ENCODE data around the gene MRPL10.

DNA sequence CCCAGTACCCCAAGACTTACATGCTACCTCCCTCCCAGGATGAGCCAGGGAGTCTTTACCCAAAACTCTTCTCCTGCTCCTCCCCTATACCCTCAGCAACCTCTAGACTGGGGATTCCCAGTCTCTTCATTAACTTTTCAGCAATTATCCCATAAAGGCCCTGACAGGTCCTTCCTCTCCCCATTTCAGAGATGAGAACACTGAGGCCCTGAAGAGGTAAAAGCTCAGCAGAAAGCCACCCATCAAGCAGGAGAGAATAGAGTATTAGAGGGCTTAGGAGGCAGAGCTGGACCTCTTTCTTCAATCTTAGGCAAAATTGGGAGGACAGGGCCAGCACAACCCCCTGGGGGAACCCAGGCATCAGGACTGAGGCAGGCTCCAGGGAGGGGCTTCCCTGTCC, 25.5 kb upstream of the MRPL10 start:
- TF ChIP-seq POLR2AphosphoS5 (IDR thresholded peaks at IDR 0.05; ENCODE audit: low read depth, low read length) (no peak), SIN3A (IDR thresholded peaks at IDR 0.05; ENCODE audit: low read depth) (no peak), POLR2A (IDR thresholded peaks at IDR 0.05; ENCODE audit: borderline replicate concordance, extremely low read depth, insufficient read depth, insufficient read length) (no peak), EGR1 (IDR thresholded peaks at IDR 0.05; ENCODE audit: low read depth) (no peak), EZH2 (IDR thresholded peaks at IDR 0.05) (no peak), JUND (IDR thresholded peaks at IDR 0.05) (no peak), CEBPB (IDR thresholded peaks at IDR 0.05; ENCODE audit: low read depth) (no peak)
- TF ChIP-seq, protein P1, sequence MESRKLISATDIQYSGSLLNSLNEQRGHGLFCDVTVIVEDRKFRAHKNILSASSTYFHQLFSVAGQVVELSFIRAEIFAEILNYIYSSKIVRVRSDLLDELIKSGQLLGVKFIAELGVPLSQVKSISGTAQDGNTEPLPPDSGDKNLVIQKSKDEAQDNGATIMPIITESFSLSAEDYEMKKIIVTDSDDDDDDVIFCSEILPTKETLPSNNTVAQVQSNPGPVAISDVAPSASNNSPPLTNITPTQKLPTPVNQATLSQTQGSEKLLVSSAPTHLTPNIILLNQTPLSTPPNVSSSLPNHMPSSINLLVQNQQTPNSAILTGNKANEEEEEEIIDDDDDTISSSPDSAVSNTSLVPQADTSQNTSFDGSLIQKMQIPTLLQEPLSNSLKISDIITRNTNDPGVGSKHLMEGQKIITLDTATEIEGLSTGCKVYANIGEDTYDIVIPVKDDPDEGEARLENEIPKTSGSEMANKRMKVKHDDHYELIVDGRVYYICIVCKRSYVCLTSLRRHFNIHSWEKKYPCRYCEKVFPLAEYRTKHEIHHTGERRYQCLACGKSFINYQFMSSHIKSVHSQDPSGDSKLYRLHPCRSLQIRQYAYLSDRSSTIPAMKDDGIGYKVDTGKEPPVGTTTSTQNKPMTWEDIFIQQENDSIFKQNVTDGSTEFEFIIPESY (IDR thresholded peaks at IDR 0.05; ENCODE audit: extremely low read depth, insufficient replicate concordance, low read length) = no peak
- TF ChIP-seq, protein P2, sequence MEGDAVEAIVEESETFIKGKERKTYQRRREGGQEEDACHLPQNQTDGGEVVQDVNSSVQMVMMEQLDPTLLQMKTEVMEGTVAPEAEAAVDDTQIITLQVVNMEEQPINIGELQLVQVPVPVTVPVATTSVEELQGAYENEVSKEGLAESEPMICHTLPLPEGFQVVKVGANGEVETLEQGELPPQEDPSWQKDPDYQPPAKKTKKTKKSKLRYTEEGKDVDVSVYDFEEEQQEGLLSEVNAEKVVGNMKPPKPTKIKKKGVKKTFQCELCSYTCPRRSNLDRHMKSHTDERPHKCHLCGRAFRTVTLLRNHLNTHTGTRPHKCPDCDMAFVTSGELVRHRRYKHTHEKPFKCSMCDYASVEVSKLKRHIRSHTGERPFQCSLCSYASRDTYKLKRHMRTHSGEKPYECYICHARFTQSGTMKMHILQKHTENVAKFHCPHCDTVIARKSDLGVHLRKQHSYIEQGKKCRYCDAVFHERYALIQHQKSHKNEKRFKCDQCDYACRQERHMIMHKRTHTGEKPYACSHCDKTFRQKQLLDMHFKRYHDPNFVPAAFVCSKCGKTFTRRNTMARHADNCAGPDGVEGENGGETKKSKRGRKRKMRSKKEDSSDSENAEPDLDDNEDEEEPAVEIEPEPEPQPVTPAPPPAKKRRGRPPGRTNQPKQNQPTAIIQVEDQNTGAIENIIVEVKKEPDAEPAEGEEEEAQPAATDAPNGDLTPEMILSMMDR (IDR thresholded peaks at IDR 0.05 in 2 of 3, conservative IDR thresholded peaks at IDR 0.05 in 1 of 3; ENCODE audit: borderline replicate concordance in 1 of 3, insufficient read depth in 1 of 3, low read depth in 2 of 3, low read length in 2 of 3) = no peak
- TF ChIP-seq, protein P3, sequence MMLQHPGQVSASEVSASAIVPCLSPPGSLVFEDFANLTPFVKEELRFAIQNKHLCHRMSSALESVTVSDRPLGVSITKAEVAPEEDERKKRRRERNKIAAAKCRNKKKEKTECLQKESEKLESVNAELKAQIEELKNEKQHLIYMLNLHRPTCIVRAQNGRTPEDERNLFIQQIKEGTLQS (IDR thresholded peaks at IDR 0.05) = no peak
- TF ChIP-seq, protein P4, sequence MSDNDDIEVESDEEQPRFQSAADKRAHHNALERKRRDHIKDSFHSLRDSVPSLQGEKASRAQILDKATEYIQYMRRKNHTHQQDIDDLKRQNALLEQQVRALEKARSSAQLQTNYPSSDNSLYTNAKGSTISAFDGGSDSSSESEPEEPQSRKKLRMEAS (IDR thresholded peaks at IDR 0.05) = no peak

Measured in HCT116 (cell line).